MM.1S (cell line): Measurements from ENCODE around the gene UXS1.

Experiments used
- DNase-seq: peaks from one replicate; pipeline ENCODE4 v3.0.0-alpha.2; 2015
- H2AFZ ChIP-seq: fragments of 300-600 bp; sonication (generic); 2 replicates; pipeline ENCODE4 v1.6.0; 2016; ENCODE audit warnings: antibody characterized with exemption, low read length
- H3F3A ChIP-seq: fragments of 300-600 bp; sonication (generic); 2 replicates; pipeline ENCODE4 v1.6.1; 2016; ENCODE audit warnings: mild to moderate bottlenecking, antibody characterized with exemption, low read length, moderate library complexity, mixed read lengths; ENCODE audit not compliant: insufficient read depth
- H3K27ac ChIP-seq: fragments of 300-600 bp; sonication (generic); 2 replicates; pipeline ENCODE4 v1.5.1; 2016; ENCODE audit warnings: mild to moderate bottlenecking, low read length
- H3K27me3 ChIP-seq: fragments of 300-600 bp; sonication (generic); replicated peaks from 2 replicates; pipeline ENCODE4 v1.6.0; 2016; ENCODE audit warnings: low read length; ENCODE audit not compliant: insufficient read depth
- H3K36me3 ChIP-seq: fragments of 300-600 bp; sonication (generic); replicated peaks from 2 replicates; pipeline ENCODE4 v1.6.1; 2016; ENCODE audit warnings: mild to moderate bottlenecking, low read length, mixed read lengths; ENCODE audit not compliant: insufficient read depth
- H3K4me1 ChIP-seq: fragments of 300-600 bp; sonication (generic); 2 replicates; pipeline ENCODE4 v1.6.1; 2016; ENCODE audit warnings: low read length, mixed read lengths
- H3K4me2 ChIP-seq: fragments of 300-600 bp; sonication (generic); 2 replicates; pipeline ENCODE4 v1.6.0; 2016; ENCODE audit warnings: low read depth, low read length
- H3K4me3 ChIP-seq: fragments of 300-600 bp; sonication (generic); 2 replicates; pipeline ENCODE4 v1.5.1; 2016; ENCODE audit warnings: low read length, mixed read lengths
- H3K79me2 ChIP-seq: fragments of 300-600 bp; sonication (generic); 2 replicates; pipeline ENCODE4 v1.6.1; 2016; ENCODE audit warnings: mixed run types, low read length, mixed read lengths
- H3K9ac ChIP-seq: fragments of 300-600 bp; sonication (generic); 2 replicates; pipeline ENCODE4 v1.6.1; 2016; ENCODE audit warnings: low read length, mixed read lengths
- H3K9me2 ChIP-seq: fragments of 300-600 bp; sonication (generic); replicated peaks from 2 replicates; pipeline ENCODE4 v1.6.1; 2016; ENCODE audit warnings: mild to moderate bottlenecking, low read length, mixed read lengths; ENCODE audit not compliant: insufficient read depth
- H3K9me3 ChIP-seq: fragments of 300-600 bp; sonication (generic); replicated peaks from 2 replicates; pipeline ENCODE4 v1.6.1; 2016; ENCODE audit warnings: mild to moderate bottlenecking, low read length, mixed read lengths; ENCODE audit not compliant: insufficient read depth
- H4K20me1 ChIP-seq: fragments of 300-600 bp; sonication (generic); 2 replicates; pipeline ENCODE4 v1.6.1; 2016; ENCODE audit warnings: mild to moderate bottlenecking, low read length, moderate library complexity, mixed read lengths; ENCODE audit not compliant: insufficient read depth
- CTCF ChIP-seq: fragments of 300-600 bp; sonication (generic); IDR thresholded peaks from 2 replicates; pipeline ENCODE4 v1.5.1; 2016; ENCODE audit warnings: antibody characterized with exemption, low read length, mixed read lengths
- EZH2 ChIP-seq: fragments of 300-600 bp; sonication (generic); optimal IDR thresholded peaks from 2 replicates; pipeline ENCODE3; 2017; ENCODE audit warnings: low read depth, mild to moderate bottlenecking, antibody characterized with exemption, low read length, mixed read lengths
- EZH2phosphoT487 ChIP-seq: fragments of 300-600 bp; sonication (generic); IDR thresholded peaks from 2 replicates; pipeline ENCODE4 v1.6.1; 2018; ENCODE audit warnings: antibody characterized with exemption, low read length

UXS1 gene

GRCh38 chr2:106119074-106119473, 75.0 kb downstream of the UXS1 start:
- H3K27me3 ChIP-seq: no peaks in the 10 kb centered on the region

DNA sequence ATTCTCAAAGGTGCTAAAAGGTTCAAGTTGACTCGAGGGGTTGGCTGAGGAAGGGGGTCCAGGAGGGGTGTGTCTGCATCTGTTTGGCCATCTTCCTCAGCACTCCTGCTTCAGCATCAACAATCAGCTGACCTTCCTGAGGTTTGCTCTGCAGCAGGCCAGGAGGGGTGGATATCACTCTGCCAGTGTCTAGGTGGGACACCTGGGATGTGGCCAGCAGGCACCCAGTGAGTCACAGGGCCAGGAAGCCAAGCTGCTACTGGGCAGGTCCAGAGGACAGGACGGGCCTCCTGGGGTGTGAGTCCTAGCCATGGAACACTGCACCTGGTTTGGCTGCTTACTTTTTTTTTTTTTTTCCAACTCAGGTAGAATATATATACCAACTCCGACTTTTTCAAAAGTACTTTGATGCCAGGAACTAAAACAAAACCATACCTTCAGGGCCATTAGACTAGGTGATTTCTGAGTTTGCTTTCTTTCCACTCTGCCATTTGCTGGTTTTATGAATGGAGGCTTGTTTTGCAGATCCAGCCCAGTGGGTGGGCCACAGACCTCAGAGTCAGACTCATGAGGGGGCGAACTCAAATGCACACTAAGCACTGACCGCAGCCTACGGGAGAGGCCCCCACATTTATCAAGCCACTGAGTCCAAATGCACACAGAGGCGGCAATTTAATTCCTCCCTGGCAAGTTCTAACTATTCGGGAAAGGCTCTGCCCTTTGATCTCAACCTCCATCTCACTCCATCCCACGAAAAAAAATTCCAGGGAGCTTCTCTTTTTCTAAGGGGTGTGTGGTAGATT, 76.0 kb downstream of the UXS1 start:
- TF ChIP-seq CTCF: no peak
- no peak for TF ChIP-seq EZH2phosphoT487
- TF ChIP-seq EZH2: no peak
- DNase-seq: no peak
- no peaks in the 10 kb centered on the region for H3K9me3 ChIP-seq
- H2AFZ ChIP-seq: no peak overlapping the region
- no peak overlapping the region for H3K4me2 ChIP-seq
- no peaks in the 10 kb centered on the region for H3F3A ChIP-seq
- no peaks in the 10 kb centered on the region for H3K79me2 ChIP-seq
- H3K36me3 ChIP-seq: no peaks in the 10 kb centered on the region
- no peak overlapping the region for H3K4me3 ChIP-seq
- H3K9ac ChIP-seq: no peak overlapping the region
- no peaks in the 10 kb centered on the region for H4K20me1 ChIP-seq
- H3K4me1 ChIP-seq: no peaks in the 10 kb centered on the region
- H3K27ac ChIP-seq: no peak overlapping the region
- no peaks in the 10 kb centered on the region for H3K9me2 ChIP-seq
- no peaks in the 10 kb centered on the region for H3K27me3 ChIP-seq

More at GRCh38 chr2:106119074-106119473, 75.0 kb downstream of the UXS1 start:
- no peak overlapping the region for H3K4me3 ChIP-seq
- no peak overlapping the region for H2AFZ ChIP-seq
- no peak for DNase-seq
- H3K79me2 ChIP-seq: no peaks in the 10 kb centered on the region
- H3K36me3 ChIP-seq: no peaks in the 10 kb centered on the region
- H3K9me3 ChIP-seq: no peaks in the 10 kb centered on the region
- no peaks in the 10 kb centered on the region for H3K4me1 ChIP-seq
- H3F3A ChIP-seq: no peaks in the 10 kb centered on the region
- no peak overlapping the region for H3K9ac ChIP-seq
- TF ChIP-seq EZH2: no peak
- TF ChIP-seq CTCF: no peak
- no peak for TF ChIP-seq EZH2phosphoT487
- H4K20me1 ChIP-seq: no peaks in the 10 kb centered on the region
- H3K9me2 ChIP-seq: no peaks in the 10 kb centered on the region
- no peak overlapping the region for H3K27ac ChIP-seq
- H3K4me2 ChIP-seq: no peak overlapping the region

DNA sequence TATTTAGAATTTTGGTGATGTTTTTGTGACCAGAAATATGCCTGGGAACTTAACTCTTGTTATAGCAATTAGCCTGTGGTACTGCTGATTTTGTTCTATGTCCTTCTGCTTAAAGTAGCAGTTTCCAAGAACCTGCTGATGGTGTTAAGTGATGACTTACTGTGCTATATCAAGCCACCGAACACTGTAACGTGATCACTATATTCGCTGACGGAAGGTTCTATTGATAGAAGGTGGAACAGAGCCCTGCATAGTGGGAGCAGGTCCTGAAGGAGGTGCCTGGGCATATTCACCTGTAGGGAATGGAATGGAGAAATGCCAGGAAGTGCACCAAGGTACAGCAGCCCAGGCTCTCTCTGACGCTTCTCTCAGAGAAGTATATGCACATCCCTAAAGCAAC, 76.8 kb downstream of the UXS1 start:
- H2AFZ ChIP-seq: no peak overlapping the region
- H4K20me1 ChIP-seq: no peaks in the 10 kb centered on the region
- no peaks in the 10 kb centered on the region for H3K9me2 ChIP-seq
- H3F3A ChIP-seq: no peaks in the 10 kb centered on the region
- H3K4me2 ChIP-seq: no peak overlapping the region
- no peaks in the 10 kb centered on the region for H3K79me2 ChIP-seq
- no peak for TF ChIP-seq CTCF
- TF ChIP-seq EZH2phosphoT487: no peak
- no peak for TF ChIP-seq EZH2
- no peaks in the 10 kb centered on the region for H3K27me3 ChIP-seq
- no peaks in the 10 kb centered on the region for H3K36me3 ChIP-seq
- H3K9me3 ChIP-seq: no peaks in the 10 kb centered on the region
- H3K4me1 ChIP-seq: no peaks in the 10 kb centered on the region
- H3K27ac ChIP-seq: no peak overlapping the region
- no peak overlapping the region for H3K9ac ChIP-seq
- DNase-seq: no peak
- no peak overlapping the region for H3K4me3 ChIP-seq
